ENCODE data around the gene PRKG1. TPM values are rescaled to one million over a fixed set of nuclear protein-coding genes. Genes with fewer than 3 reads are reported as not detected.

Gene PRKG1
- total and polyA plus RNA-seq, 2 of the 8 experiments (the other 6 are each of a cell fraction or from before 2014, with no cell fraction given) = 4.2 to 15.2 TPM

- TF ChIP-seq RAD21 (IDR thresholded peaks at IDR 0.05 in 1 of 2, conservative IDR thresholded peaks at IDR 0.05 in 1 of 2; ENCODE audit: low read depth in 2 of 2, low read length in 2 of 2) = no peak
- no peak for TF ChIP-seq CHD1 (IDR thresholded peaks at IDR 0.05; ENCODE audit: low read depth, low read length)
Observed at GRCh38 chr10:51183783-51184182, 109.5 kb downstream of the PRKG1 start (continued).

Measured in H1 (cell line).